RWPE1 (cell line): ENCODE results near the gene RCCD1.

ENCODE experiments used
- CTCF ChIA-PET: fragments of 350-600 bp; sonication (Branson Sonifier 250); formaldehyde crosslinking; extraction: SDS; loops from one replicate; lab custom pipeline; 2021; lab: Yijun Ruan, JAX
- POLR2A ChIA-PET: fragments of 400-600 bp; formaldehyde crosslinking; extraction: SDS; loops from one replicate; lab custom pipeline; 2020; ENCODE audit warnings: antibody characterized with exemption; ENCODE audit not compliant: low non-redundant PET; lab: Yijun Ruan, JAX
- DNase-seq: peaks from one replicate; pipeline ENCODE4 v3.0.0; 2012; ENCODE audit warnings: low spot score
- H3K27ac ChIP-seq: fragments of 450-650 bp; 2 replicates; pipeline ENCODE4 v1.5.1; 2017
- CTCF ChIP-seq: fragments of 450-650 bp; conservative IDR thresholded peaks from 2 replicates; pipeline ENCODE4 v1.5.1; 2017; ENCODE audit warnings: low read depth, mild to moderate bottlenecking

The RCCD1 gene

DNA sequence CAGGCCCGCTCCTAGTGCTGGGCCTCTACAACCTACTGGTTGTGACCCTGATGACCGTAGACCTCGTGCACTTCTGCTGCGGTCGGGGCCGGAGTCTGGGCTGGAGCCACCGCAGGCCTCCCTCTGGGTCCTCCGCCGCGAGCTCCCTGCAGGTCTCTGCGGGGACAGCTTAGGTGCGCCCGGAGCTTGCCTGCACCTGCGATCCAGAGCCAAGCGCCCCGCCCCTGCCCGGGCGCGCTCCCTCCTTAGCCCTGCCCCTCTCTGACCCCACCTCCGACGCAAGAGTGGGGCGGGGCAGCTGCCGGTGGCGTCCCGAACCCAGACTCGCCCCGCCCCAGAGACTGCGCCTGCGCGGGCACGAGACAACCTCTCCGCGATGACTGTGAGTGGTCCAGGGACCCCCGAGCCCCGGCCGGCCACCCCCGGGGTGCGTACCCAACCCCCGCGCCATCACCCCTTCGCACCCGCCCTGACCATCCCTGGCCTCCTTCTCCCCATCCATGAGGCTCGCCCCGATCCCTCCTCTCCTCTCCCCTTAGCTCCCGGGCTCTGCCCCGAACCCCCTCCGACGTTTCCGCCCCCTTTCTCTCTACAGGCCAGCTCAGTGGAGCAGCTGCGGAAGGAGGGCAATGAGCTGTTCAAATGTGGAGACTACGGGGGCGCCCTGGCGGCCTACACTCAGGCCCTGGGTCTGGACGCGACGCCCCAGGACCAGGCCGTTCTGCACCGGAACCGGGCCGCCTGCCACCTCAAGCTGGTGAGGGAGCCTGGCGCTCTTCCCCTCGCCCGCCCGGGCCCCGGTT lies 19.5 kb upstream of the RCCD1 start, which contains the start of gene UNC45A:
Gene UNC45A (plus strand): TSS at position 337 of the 803 bp plus-strand sequence. CDS start 40 bp downstream, at position 377.
- DNase-seq = peak; percentile 97
- peak within 1 kb of the TSS; percentile 77 for H3K27ac ChIP-seq
- CTCF ChIA-PET = interaction anchor here (0.6 to 1.4 kb wide), 11 partner anchors 12 to 927 kb away, joined by 3 to 7 read pairs (median 3); no protein-coding TSS in a partner anchor
- POLR2A ChIA-PET = interaction anchor here (0.5 to 1.0 kb wide), 3 partner anchors 14 to 1967 kb away, joined by 3 read pairs; no protein-coding TSS in a partner anchor
- TF ChIP-seq CTCF = no peak

GRCh38 chr15:90936823-90937222 lies 17.9 kb upstream of the RCCD1 start:
- no peak overlapping the region for H3K27ac ChIP-seq
- POLR2A ChIA-PET = no interaction called here
- no peak for DNase-seq
- CTCF ChIA-PET = no interaction called here
- no peak for TF ChIP-seq CTCF

DNA sequence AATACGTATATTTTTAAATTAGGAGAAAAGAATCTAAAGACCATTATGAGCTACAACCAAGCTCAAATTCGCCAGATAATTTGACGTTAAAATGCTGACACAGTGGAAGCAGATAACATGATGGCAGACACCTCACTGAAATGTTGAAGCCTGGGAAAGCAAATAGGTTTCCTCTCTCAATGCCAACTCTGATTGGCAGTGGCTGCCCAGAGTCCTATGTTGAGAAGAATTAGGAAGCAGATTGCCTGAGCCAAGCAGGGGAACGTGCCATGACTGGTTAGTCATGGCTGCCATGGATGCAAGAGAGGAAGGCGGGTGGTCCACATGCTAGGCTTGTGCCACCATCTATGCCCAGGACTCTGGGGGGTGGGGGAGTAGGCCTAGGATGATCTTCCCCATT lies 16.4 kb upstream of the RCCD1 start:
- ChIA-PET CTCF (interaction anchor here (0.6 kb wide), 1 partner anchor 98 kb away, joined by 5 read pairs; no protein-coding TSS in a partner anchor), POLR2A (no interaction called here)
- no peak overlapping the region for H3K27ac ChIP-seq
- no peak for TF ChIP-seq CTCF
- no peak for DNase-seq

- TF ChIP-seq CTCF = no peak
- ChIA-PET CTCF (interaction anchor here (0.6 to 0.8 kb wide), 2 partner anchors 8 to 495 kb away, joined by 4 read pairs; no protein-coding TSS in a partner anchor), POLR2A (no interaction called here)
- no peak for DNase-seq
- H3K27ac ChIP-seq = no peak overlapping the region
Measured at GRCh38 chr15:90939756-90940155, 14.9 kb upstream of the RCCD1 start.

DNA sequence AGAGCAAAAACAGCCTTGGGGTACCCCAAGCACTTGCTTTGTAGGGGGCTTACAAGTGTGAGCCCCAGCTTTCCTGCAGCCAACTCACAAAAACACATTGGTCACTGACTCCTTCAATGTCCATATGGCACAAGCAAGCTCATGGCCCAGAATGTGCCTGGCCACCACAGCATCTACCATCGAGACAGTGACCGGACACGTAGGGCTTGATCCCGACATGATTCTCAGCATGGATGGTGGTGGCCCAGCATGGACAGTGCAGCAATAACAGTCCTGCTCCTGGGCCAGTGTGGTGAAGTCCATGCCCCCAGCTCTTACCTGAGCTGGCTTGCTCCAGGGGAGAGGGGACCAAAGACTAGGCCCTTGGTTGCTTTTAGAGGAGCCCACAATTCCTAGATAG lies 13.6 kb upstream of the RCCD1 start:
- no peak for DNase-seq
- TF ChIP-seq CTCF = no peak
- POLR2A ChIA-PET = no interaction called here
- CTCF ChIA-PET = interaction anchor here (0.7 to 2.5 kb wide), 2 partner anchors 9 to 16 kb away, joined by 3 to 8 read pairs; partner anchors contain the start of gene HDDC3
- peak overlapping the region; percentile 3; the same call in 1 of the 2 replicates for H3K27ac ChIP-seq

GRCh38 chr15:90942354-90943120 lies 12.1 kb upstream of the RCCD1 start:
- CTCF ChIA-PET = interaction anchor here (2.5 to 3.2 kb wide), 2 partner anchors 10 to 14 kb away, joined by 8 to 16 read pairs; partner anchors contain the start of gene HDDC3
- POLR2A ChIA-PET = no interaction called here
- no peak for TF ChIP-seq CTCF
- no peak for DNase-seq
- H3K27ac ChIP-seq = no peak overlapping the region
